Neural progenitor cell (in vitro differentiated cells): Measurements from ENCODE around the gene KRTAP12-2.

Experiments used
- EZH2 ChIP-seq: fragments of 200-600 bp; sonication (generic); IDR thresholded peaks from 2 replicates; pipeline ENCODE4 v1.6.1; 2017; ENCODE audit warnings: antibody characterized with exemption, mild to moderate bottlenecking, moderate library complexity
- TF ChIP-seq, protein P1 (sequence below): fragments of 200-600 bp; sonication (generic); IDR thresholded peaks from 2 replicates; pipeline ENCODE4 v1.5.1; 2017; ENCODE audit warnings: antibody characterized with exemption, mild to moderate bottlenecking

- TF ChIP-seq, protein P1, sequence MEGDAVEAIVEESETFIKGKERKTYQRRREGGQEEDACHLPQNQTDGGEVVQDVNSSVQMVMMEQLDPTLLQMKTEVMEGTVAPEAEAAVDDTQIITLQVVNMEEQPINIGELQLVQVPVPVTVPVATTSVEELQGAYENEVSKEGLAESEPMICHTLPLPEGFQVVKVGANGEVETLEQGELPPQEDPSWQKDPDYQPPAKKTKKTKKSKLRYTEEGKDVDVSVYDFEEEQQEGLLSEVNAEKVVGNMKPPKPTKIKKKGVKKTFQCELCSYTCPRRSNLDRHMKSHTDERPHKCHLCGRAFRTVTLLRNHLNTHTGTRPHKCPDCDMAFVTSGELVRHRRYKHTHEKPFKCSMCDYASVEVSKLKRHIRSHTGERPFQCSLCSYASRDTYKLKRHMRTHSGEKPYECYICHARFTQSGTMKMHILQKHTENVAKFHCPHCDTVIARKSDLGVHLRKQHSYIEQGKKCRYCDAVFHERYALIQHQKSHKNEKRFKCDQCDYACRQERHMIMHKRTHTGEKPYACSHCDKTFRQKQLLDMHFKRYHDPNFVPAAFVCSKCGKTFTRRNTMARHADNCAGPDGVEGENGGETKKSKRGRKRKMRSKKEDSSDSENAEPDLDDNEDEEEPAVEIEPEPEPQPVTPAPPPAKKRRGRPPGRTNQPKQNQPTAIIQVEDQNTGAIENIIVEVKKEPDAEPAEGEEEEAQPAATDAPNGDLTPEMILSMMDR, result no peak
- no peak for TF ChIP-seq EZH2
These were observed 11.2 kb upstream of the KRTAP12-2 start for GRCh38 chr21:44677881-44678280.
